ENCODE results near the gene ZNF121. TPM values are rescaled to one million over a fixed set of nuclear protein-coding genes. Genes with fewer than 3 reads are reported as not detected.

The ZNF121 gene
- total RNA-seq, 1 donor = 39.1 TPM

GRCh38 chr19:9580728-9581127, 3.6 kb downstream of the ZNF121 start:
- no peaks in the 10 kb centered on the region for H3K9me3 ChIP-seq (ENCODE audit: low read depth, low read length)
- H3K4me1 ChIP-seq (ENCODE audit: insufficient read depth, low read length) = no peaks in the 10 kb centered on the region
- no peak overlapping the region for H3K27ac ChIP-seq (ENCODE audit: low read depth, low read length)
- H2AFZ ChIP-seq (ENCODE audit: low read length) = no peak overlapping the region
- no peak overlapping the region for H3K4me2 ChIP-seq (ENCODE audit: insufficient read depth, low read length)
- H3K4me3 ChIP-seq (ENCODE audit: insufficient read depth, low read length) = no peak overlapping the region
- H3K27me3 ChIP-seq (ENCODE audit: insufficient read depth, low read length) = no peaks in the 10 kb centered on the region
- peaks cover 29% of the 10 kb centered on the region for H4K20me1 ChIP-seq (ENCODE audit: insufficient read depth, low read length)
- peaks cover 23% of the 10 kb centered on the region for H3K36me3 ChIP-seq (ENCODE audit: insufficient read depth, low read length)
- no peak for TF ChIP-seq CTCF (IDR thresholded peaks at IDR 0.05; ENCODE audit: extremely low read depth, low read depth, low read length)
- no peak for DNase-seq (ENCODE audit: insufficient read length, low spot score, missing footprints)
- peaks cover 85% of the 10 kb centered on the region for H3K79me2 ChIP-seq (ENCODE audit: insufficient read depth, low read length)

- Histone ChIP-seq H3K36me3 (ENCODE audit: insufficient read depth, low read length) (peaks cover 36% of the 10 kb centered on the region), H3K4me1 (ENCODE audit: insufficient read depth, low read length) (no peaks in the 10 kb centered on the region), H3K4me2 (ENCODE audit: insufficient read depth, low read length) (no peak overlapping the region), H3K27me3 (ENCODE audit: insufficient read depth, low read length) (no peaks in the 10 kb centered on the region), H2AFZ (ENCODE audit: low read length) (no peak overlapping the region), H4K20me1 (ENCODE audit: insufficient read depth, low read length) (peaks cover 31% of the 10 kb centered on the region), H3K4me3 (ENCODE audit: insufficient read depth, low read length) (no peak overlapping the region), H3K27ac (ENCODE audit: low read depth, low read length) (no peak overlapping the region), H3K79me2 (ENCODE audit: insufficient read depth, low read length) (peaks cover 83% of the 10 kb centered on the region), H3K9me3 (ENCODE audit: low read depth, low read length) (peaks cover 29% of the 10 kb centered on the region)
- DNase-seq (ENCODE audit: insufficient read length, low spot score, missing footprints) = no peak
- TF ChIP-seq CTCF (IDR thresholded peaks at IDR 0.05; ENCODE audit: extremely low read depth, low read depth, low read length) = no peak
Observed at GRCh38 chr19:9570255-9570654, 14.0 kb downstream of the ZNF121 start.

DNA sequence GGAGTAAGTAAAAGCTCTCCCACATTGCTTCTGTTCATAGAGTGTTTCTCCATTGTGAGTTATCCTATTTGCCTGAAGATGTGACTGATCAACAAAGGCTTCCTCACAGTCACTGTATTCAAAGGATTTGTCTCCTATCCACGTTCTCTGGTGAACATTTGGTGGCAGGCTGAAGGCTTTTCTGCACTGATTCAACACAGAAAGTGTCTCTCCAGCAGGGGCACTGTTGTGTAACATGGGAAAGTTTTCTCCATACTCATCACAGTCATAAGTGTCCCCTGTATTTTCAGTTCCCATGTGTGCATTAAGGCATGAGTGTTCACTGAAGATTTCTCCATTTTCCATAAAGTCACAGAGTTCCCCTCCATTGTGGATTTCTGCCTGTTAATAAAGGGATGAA, 17.6 kb downstream of the ZNF121 start:
- Histone ChIP-seq H3K27me3 (ENCODE audit: insufficient read depth, low read length) (no peaks in the 10 kb centered on the region), H3K27ac (ENCODE audit: low read depth, low read length) (no peak overlapping the region), H3K9me3 (ENCODE audit: low read depth, low read length) (peaks cover 51% of the 10 kb centered on the region), H2AFZ (ENCODE audit: low read length) (no peak overlapping the region), H3K4me3 (ENCODE audit: insufficient read depth, low read length) (no peak overlapping the region), H3K36me3 (ENCODE audit: insufficient read depth, low read length) (peaks cover 57% of the 10 kb centered on the region), H3K79me2 (ENCODE audit: insufficient read depth, low read length) (peaks cover 54% of the 10 kb centered on the region), H4K20me1 (ENCODE audit: insufficient read depth, low read length) (peaks cover 16% of the 10 kb centered on the region), H3K4me1 (ENCODE audit: insufficient read depth, low read length) (no peaks in the 10 kb centered on the region), H3K4me2 (ENCODE audit: insufficient read depth, low read length) (no peak overlapping the region)
- no peak for DNase-seq (ENCODE audit: insufficient read length, low spot score, missing footprints)
- no peak for TF ChIP-seq CTCF (IDR thresholded peaks at IDR 0.05; ENCODE audit: extremely low read depth, low read depth, low read length)

DNA sequence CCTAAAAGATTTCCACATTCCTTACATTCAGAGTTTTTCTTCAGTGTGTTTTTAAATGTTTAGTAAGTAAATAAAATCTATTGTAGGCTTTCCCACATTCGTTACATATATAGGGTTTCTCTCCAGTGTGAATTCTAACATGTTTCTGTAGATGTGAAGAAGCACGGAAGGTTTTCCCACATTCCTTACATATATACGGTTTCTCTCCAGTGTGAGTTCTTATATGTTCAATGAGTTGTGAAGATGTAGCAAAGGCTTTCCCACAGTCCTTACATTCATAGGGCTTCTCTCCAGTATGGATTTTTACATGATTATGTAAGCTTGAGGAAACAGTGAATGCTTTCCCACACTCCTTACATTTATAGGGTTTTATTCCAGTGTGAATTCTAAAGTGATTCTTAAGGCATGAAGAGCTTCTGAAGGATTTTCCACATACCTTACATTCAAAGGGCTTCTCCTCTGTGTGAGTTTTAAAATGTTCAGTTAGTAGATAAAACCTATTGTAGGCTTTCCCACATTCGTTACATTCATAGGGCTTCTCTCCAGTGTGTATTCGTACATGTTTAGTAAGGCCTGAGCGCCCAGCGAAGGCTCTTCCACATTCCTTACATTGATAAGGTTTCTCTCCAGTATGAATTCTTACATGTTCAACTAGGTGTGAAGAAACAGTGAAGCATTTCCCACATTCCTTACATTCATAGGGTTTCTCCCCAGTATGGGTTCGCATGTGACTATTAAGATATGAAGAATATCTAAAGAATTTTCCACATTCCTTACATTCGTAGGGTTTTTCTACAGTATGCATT, 18.2 kb downstream of the ZNF121 start:
- no peak for TF ChIP-seq CTCF (IDR thresholded peaks at IDR 0.05; ENCODE audit: extremely low read depth, low read depth, low read length)
- peaks cover 62% of the 10 kb centered on the region for H3K36me3 ChIP-seq (ENCODE audit: insufficient read depth, low read length)
- H3K4me2 ChIP-seq (ENCODE audit: insufficient read depth, low read length) = no peak overlapping the region
- H3K9me3 ChIP-seq (ENCODE audit: low read depth, low read length) = peaks cover 49% of the 10 kb centered on the region
- no peaks in the 10 kb centered on the region for H3K4me1 ChIP-seq (ENCODE audit: insufficient read depth, low read length)
- no peaks in the 10 kb centered on the region for H3K27me3 ChIP-seq (ENCODE audit: insufficient read depth, low read length)
- no peak overlapping the region for H3K27ac ChIP-seq (ENCODE audit: low read depth, low read length)
- no peak for DNase-seq (ENCODE audit: insufficient read length, low spot score, missing footprints)
- H2AFZ ChIP-seq (ENCODE audit: low read length) = no peak overlapping the region
- H4K20me1 ChIP-seq (ENCODE audit: insufficient read depth, low read length) = peaks cover 12% of the 10 kb centered on the region
- H3K4me3 ChIP-seq (ENCODE audit: insufficient read depth, low read length) = no peak overlapping the region
- peaks cover 48% of the 10 kb centered on the region for H3K79me2 ChIP-seq (ENCODE audit: insufficient read depth, low read length)
